HG02798 (cell line): ENCODE measurements around the gene PBXIP1.
A peak's percentile ranks its signal among the peaks of the same experiment; 100 is the strongest.
"Not testable (repeated sequence)": the region's sequence is repeated elsewhere in the genome, so short reads cannot be mapped to it uniquely, and the experiment has no call there.

ENCODE experiments used
- ATAC-seq: cut with Tn5 transposase; IDR thresholded peaks from one replicate; pipeline ENCODE4 v1.9.1; 2021; ENCODE audit warnings: mild to moderate bottlenecking; ENCODE audit not compliant: unreplicated experiment, poor library complexity

PBXIP1 gene

GRCh38 chr1:154955718-154956543 is at the start of gene PBXIP1:
Gene PBXIP1 (minus strand): TSS chr1:154956099. CDS start chr1:154953721, 2,378 bp downstream.
- ATAC-seq: peak; percentile 77

- ATAC-seq: no peak
Measured at GRCh38 chr1:155005076-155006011, 49.4 kb upstream of the PBXIP1 start.

GRCh38 chr1:155004352-155005075 is 48.6 kb upstream of the PBXIP1 start:
- ATAC-seq: no peak

- no peak for ATAC-seq
Measured at GRCh38 chr1:155003766-155004351, 48.0 kb upstream of the PBXIP1 start.

GRCh38 chr1:155003227-155003765 is 47.4 kb upstream of the PBXIP1 start:
- no peak for ATAC-seq

- ATAC-seq: peak; percentile 1
Measured at GRCh38 chr1:155002464-155003226, 46.7 kb upstream of the PBXIP1 start, which contains the start of gene ZBTB7B. Gene ZBTB7B (plus strand): TSS chr1:155002802. CDS start chr1:155014661, 11,859 bp downstream.

GRCh38 chr1:155001675-155002463 is 46.0 kb upstream of the PBXIP1 start:
- ATAC-seq: peak; percentile 72

GRCh38 chr1:155001425-155001674 is 45.5 kb upstream of the PBXIP1 start:
- ATAC-seq: no peak

- ATAC-seq: peak; percentile 50
Measured at GRCh38 chr1:155000726-155001424, 45.0 kb upstream of the PBXIP1 start.

- ATAC-seq: no peak
Measured at GRCh38 chr1:155000411-155000725, 44.5 kb upstream of the PBXIP1 start.

- no peak for ATAC-seq
Measured at GRCh38 chr1:154999571-155000410, 43.9 kb upstream of the PBXIP1 start.

GRCh38 chr1:154998818-154999570 is 43.1 kb upstream of the PBXIP1 start:
- ATAC-seq: no peak

- ATAC-seq: no peak
Measured at GRCh38 chr1:154998201-154998780, 42.4 kb upstream of the PBXIP1 start.

- no peak for ATAC-seq
Measured at GRCh38 chr1:154996966-154997701, 41.2 kb upstream of the PBXIP1 start.

GRCh38 chr1:154995301-154995983 is 39.5 kb upstream of the PBXIP1 start:
- ATAC-seq: not testable (repeated sequence)
